NCI-H1417 (cell line): Measurements from ENCODE around the gene EFCAB6.

Source experiments
- DNase-seq, 3 experiments: peaks; one replicate each; lab custom pipeline; 2025; lab: John Stamatoyannopoulos, UW

The EFCAB6 gene

DNA sequence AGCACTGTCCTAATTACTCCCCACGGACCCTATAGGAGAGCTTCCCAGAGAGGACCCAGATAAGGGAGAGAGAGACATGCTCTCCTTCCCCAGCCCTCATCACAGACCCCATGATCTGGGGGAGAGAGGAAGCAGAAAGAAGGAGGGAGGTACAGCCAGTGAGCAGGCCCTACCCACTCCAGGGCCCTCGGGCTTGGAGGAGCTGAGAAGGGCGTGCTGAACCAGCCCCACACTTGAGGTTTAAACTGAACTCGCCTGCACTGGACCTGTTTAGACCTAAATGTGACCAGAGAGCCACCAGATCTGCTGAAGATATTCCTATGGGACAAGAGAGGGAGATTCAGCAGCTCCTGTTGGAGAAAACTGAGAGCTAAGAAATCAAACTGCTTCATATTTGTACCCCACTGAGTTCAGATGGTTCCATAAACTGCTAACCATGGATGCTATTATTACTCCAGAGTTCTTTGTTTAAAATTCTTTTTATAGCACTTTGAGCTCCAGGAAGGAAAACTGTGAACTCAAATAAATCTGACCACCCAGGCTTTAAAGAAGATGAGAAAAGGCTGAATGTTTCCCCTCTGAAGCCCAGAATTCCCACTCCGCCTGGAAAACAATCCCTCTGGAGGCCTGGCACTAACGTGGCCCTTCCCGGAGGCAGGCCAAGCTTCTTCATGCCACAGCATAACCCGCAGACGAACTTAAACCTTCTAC lies 67.2 kb downstream of the EFCAB6 start:
- peak in 1 of 3 experiments; percentile 0 for DNase-seq

- DNase-seq, result no peak
Observed at GRCh38 chr22:43743929-43744643, 68.0 kb downstream of the EFCAB6 start.

- no peak for DNase-seq
Observed at GRCh38 chr22:43743131-43743530, 69.0 kb downstream of the EFCAB6 start.

DNA sequence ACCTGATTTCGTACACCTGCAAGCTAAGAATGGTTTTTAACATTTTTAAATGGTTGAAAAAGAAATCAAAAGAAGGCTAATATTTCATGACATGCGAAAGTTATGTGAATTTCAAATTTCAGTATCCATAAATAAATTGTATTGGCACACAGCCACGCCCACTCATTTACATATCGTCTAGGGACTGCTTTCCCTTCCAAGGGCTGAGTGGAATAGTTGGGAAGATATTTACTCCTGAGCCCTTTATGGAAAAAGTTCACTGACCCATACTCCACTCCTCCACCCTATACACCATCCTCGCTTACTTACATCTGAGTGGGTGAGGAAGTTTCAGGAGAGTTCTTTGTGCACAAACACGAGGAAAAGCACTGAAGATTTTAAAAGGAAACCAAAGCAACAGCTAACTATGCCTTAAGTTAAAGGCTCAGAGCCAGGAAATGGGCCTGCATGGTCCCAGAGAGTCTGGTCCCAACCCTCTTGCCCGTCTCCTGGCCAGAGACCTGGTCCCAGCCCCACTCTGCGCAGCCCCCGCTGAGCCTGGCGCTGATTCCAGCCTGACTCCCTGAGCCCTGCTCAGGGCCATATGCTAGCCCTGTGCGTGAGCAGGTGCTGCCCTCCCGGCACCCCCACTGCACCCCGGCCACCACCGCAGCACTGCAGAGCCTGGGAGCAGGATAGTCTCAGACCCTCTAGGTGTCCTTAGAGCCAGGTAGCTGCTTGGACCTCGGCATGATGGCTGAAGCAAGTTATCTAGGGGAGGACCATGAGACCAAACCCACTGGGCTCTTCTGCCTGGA lies 69.8 kb downstream of the EFCAB6 start:
- no peak for DNase-seq

- DNase-seq, result no peak
Observed at GRCh38 chr22:43740587-43741270, 71.4 kb downstream of the EFCAB6 start.

DNA sequence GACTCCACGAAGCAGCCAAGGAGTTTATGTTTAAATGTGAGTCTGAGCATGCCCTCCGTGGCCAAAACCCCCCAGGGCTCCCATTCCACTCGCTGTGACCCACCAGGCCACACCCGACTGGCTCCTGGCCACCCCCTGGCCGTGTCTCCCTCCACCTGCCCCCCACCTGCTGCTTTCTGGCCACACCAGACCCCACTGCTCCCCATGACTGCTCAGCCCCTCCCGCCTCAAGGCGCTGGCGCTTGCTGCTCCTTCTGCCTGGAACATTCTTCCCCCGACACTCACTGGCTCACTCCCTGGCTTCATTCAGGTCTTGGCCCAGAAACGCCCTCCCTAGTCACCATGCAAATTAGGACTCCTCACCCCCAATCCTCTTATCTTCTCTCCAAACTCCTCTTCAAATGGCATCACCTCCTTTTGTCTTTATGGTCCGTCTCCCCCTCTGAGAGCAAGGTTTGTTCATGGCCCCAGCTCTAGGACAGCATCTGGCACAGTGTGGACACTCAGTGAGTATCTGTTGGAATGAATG lies 72.2 kb downstream of the EFCAB6 start:
- DNase-seq, result no peak

DNA sequence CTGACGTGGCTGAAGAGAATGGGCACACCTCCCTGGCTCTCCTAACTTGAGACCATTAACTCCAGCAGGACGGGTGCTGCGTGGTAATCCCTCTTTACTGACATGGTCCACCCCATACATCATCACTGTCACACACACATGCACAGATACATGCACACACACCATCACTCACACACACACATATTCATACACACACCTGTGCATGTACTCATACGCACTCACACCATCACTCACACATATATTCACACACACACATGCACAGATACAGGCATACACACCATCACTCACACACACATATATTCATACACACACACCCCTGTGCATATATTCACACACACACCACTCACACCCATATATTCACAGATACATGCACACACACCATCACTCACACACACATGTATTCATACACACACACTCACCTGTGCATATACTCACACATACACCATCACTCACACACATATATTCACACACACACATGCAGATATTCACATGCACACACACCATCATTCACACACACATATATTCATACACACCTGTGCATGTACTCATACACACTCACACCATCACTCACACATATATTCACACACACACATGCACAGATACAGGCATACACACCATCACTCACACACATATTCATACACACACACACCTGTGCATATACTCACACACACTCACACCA lies 74.8 kb downstream of the EFCAB6 start:
- DNase-seq, result no peak

- no peak for DNase-seq
Observed at GRCh38 chr22:43736651-43737050, 75.5 kb downstream of the EFCAB6 start.

DNA sequence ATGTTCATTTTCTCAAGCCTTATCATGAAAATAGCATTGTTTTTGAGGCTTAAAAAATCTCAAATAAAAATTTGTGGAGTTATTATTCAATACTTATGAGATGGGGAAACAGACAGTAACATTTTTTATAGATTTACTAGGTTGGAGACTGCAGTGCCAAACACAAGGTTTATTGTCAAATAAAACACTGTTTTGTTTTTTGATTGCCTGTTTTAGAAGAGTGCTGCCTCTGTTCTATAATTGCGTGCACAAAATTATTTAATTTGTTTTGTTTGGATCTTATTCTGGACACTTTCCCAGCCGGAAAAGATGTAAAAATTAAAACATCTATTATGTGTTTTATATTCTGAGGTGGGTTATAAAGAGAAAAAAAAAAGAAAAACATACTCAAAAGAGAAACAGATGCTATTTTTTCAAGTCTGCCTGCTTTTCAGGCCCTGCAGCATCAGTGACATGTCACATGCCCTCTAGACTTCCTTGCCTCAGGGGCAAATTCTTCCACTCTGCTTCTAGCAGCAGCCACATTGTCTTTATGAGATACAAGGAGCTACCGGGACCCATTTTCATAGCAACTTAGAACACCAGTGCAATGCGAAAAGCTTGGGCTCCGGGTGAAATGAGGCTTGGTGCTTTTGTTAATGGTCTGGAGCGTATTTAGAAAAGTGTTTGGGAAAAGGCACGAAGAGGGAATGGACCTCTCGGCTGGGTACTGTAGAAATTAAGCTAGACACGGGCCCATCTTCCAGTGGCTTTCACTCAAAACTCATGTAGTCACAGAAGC lies 77.5 kb downstream of the EFCAB6 start:
- DNase-seq, result no peak

GRCh38 chr22:43733138-43733537 lies 79.0 kb downstream of the EFCAB6 start:
- no peak for DNase-seq

GRCh38 chr22:43731988-43732387 lies 80.1 kb downstream of the EFCAB6 start:
- DNase-seq, result no peak

GRCh38 chr22:43726964-43727543 lies 85.1 kb downstream of the EFCAB6 start:
- DNase-seq, result no peak

DNA sequence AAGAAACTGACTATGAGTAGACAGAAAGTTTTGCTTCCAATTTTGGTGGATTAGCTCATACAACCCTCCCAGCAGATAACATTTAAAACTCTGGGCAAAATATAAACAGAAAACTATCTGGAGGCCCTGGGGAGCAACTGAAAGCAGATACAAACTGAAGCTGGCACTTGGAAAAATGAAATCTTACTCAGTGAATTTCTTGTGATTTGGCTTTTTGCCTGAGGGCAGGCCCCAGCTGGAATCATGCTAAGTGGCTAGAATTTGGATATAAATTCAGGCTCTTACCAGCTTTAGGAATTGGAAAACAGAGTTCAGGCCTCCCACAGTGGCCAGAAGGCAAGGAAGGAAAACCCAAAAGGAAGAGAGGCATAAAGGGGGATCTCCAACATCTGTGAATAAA lies 85.8 kb downstream of the EFCAB6 start:
- DNase-seq, result no peak

DNA sequence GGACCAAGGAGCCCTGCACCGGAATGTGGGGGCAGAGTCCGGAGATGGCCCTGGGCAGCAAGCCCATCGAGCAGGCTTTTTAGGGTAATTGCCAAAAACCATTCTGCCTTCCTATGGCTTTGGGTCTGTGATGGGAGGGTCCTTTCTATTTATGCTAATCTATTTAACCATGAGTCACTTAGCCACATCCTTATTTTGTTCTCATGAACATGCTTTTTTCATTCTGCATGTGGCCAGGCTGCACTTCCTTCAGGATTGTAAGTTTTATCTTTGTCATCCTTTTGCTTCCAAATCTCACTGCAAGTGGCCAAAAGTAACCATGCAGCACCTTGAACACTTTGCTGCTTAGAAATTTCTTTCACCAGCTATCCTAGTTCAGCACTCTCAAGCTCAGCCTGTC lies 88.3 kb downstream of the EFCAB6 start:
- no peak for DNase-seq

GRCh38 chr22:43722444-43722843 lies 89.7 kb downstream of the EFCAB6 start:
- no peak for DNase-seq

GRCh38 chr22:43720716-43721115 lies 91.4 kb downstream of the EFCAB6 start:
- DNase-seq, result no peak

- no peak for DNase-seq
Observed at GRCh38 chr22:43714104-43714503, 98.0 kb downstream of the EFCAB6 start.

- no peak for DNase-seq
Observed at GRCh38 chr22:43711681-43712080, 100.4 kb downstream of the EFCAB6 start.

DNA sequence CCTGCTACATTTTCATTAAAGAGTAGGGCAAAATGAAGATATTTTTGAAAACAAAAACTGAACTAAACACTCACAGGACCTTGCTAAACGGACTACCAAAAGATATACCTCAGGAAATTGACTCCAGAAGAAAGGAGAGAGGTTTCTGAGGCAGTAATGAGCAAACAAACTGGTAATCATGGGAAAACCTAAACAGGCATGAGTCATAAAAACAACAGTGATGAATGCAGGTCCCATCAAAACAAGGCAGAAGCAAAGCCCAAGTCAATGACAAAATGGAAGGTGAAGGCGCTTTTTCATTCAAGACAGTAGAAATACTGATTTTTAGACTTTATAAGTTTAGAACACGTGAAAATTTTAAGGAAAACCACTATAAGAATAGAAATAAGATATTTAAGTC lies 104.5 kb downstream of the EFCAB6 start:
- peak in 1 of 3 experiments; percentile 0 for DNase-seq
